CD4-positive, alpha-beta T cell treated with Interferon alpha-2 for 1 hour (primary cell): ENCODE results near the gene LARP4B.

Source experiments
- DNase-seq, 2 donors: peaks; one replicate each; pipeline ENCODE4 v3.0.0-alpha.2; 2020 to 2022

The LARP4B gene

GRCh38 chr10:821322-821721 is 110.2 kb downstream of the LARP4B start:
- no peak for DNase-seq

GRCh38 chr10:819816-820215 is 111.7 kb downstream of the LARP4B start:
- no peak for DNase-seq

- no peak for DNase-seq
Observed at GRCh38 chr10:819326-819725, 112.2 kb downstream of the LARP4B start.

- DNase-seq: no peak
Observed at GRCh38 chr10:818526-819220, 112.8 kb downstream of the LARP4B start.

- no peak for DNase-seq
Observed at GRCh38 chr10:818010-818409, 113.5 kb downstream of the LARP4B start.

GRCh38 chr10:817371-817770 is 114.1 kb downstream of the LARP4B start:
- DNase-seq: no peak

- DNase-seq: no peak
Observed at GRCh38 chr10:816958-817357, 114.5 kb downstream of the LARP4B start.

GRCh38 chr10:816091-816477 is 115.4 kb downstream of the LARP4B start:
- no peak for DNase-seq

GRCh38 chr10:815338-816090 is 116.0 kb downstream of the LARP4B start:
- no peak for DNase-seq

GRCh38 chr10:814536-815302 is 116.8 kb downstream of the LARP4B start:
- DNase-seq: no peak

GRCh38 chr10:813286-813685 is 118.2 kb downstream of the LARP4B start:
- DNase-seq: no peak

GRCh38 chr10:812787-813186 is 118.7 kb downstream of the LARP4B start:
- DNase-seq: no peak

GRCh38 chr10:811379-812175 is 119.9 kb downstream of the LARP4B start:
- DNase-seq: no peak

- no peak for DNase-seq
Observed at GRCh38 chr10:810351-810846, 121.1 kb downstream of the LARP4B start.

GRCh38 chr10:809671-810350 is 121.7 kb downstream of the LARP4B start:
- no peak for DNase-seq

GRCh38 chr10:807958-808353 is 123.5 kb downstream of the LARP4B start:
- no peak for DNase-seq

GRCh38 chr10:807163-807957 is 124.1 kb downstream of the LARP4B start:
- no peak for DNase-seq

GRCh38 chr10:806451-807162 is 124.9 kb downstream of the LARP4B start:
- DNase-seq: no peak

GRCh38 chr10:805620-806305 is 125.7 kb downstream of the LARP4B start:
- no peak for DNase-seq
